WTC11 (cell line): Measurements from ENCODE around the gene ATL1. TPM values are rescaled to one million over a fixed set of nuclear protein-coding genes. Genes with fewer than 3 reads are reported as not detected.

ENCODE experiments used
- ATAC-seq: fragments of 200-7000 bp; cut with Tn5 transposase; 2 replicates; pipeline ENCODE4 v1.10.0; 2021; ENCODE audit warnings: mild to moderate bottlenecking, moderate library complexity
- CTCF ChIA-PET: fragments of 300-600 bp; sonication (Branson Sonifier 250); formaldehyde crosslinking; loops from one replicate; lab custom pipeline; 2021; ENCODE audit warnings: antibody characterized with exemption; lab: Charles Lee
- POLR2A ChIA-PET: fragments of 350-600 bp; sonication (Branson Sonifier 250); formaldehyde crosslinking; loops from one replicate; lab custom pipeline; 2021; ENCODE audit warnings: antibody characterized with exemption; lab: Charles Lee
- DNase-seq: peaks from one replicate; pipeline ENCODE4 v3.0.0; 2021; ENCODE audit warnings: low spot score
- H3K27ac Mint-ChIP-seq: 2 replicates; pipeline ENCODE4 v1.8.0; 2021; ENCODE audit warnings: mixed read lengths
- H3K27me3 Mint-ChIP-seq: 2 replicates; pipeline ENCODE4 v1.8.0; 2021; ENCODE audit warnings: low read depth, mild to moderate bottlenecking, moderate library complexity, mixed read lengths
- H3K36me3 Mint-ChIP-seq: 2 replicates; pipeline ENCODE4 v1.8.0; 2021; ENCODE audit warnings: mixed read lengths
- H3K4me1 Mint-ChIP-seq: 2 replicates; pipeline ENCODE4 v1.8.0; 2022; ENCODE audit warnings: mixed read lengths
- H3K4me3 Mint-ChIP-seq: 2 replicates; pipeline ENCODE4 v1.8.0; 2021; ENCODE audit warnings: mild to moderate bottlenecking, moderate library complexity, mixed read lengths
- H3K9me3 Mint-ChIP-seq: 2 replicates; pipeline ENCODE4 v1.8.0; 2021; ENCODE audit warnings: mixed read lengths
- ATF2 ChIP-seq: sonication (generic); formaldehyde crosslinking; IDR thresholded peaks from 2 replicates; pipeline ENCODE4 v1.8.1; 2022; ENCODE audit warnings: low read depth, missing genetic modification reagents, borderline replicate concordance
- ATF6 ChIP-seq: sonication (generic); formaldehyde crosslinking; IDR thresholded peaks from 2 replicates; pipeline ENCODE4 v1.8.1; 2023; ENCODE audit warnings: mild to moderate bottlenecking, missing genetic modification reagents
- E2F1 ChIP-seq: sonication (generic); formaldehyde crosslinking; IDR thresholded peaks from 2 replicates; pipeline ENCODE4 v1.8.0; 2022; ENCODE audit warnings: mild to moderate bottlenecking, missing genetic modification reagents
- E2F5 ChIP-seq: sonication (generic); formaldehyde crosslinking; IDR thresholded peaks from 2 replicates; pipeline ENCODE4 v1.8.1; 2022; ENCODE audit warnings: mild to moderate bottlenecking, moderate library complexity, missing genetic modification reagents
- EMX1 ChIP-seq: fragments of 250-450 bp; sonication (Bioruptor Pico); IDR thresholded peaks from 2 replicates; pipeline ENCODE4 v1.8.0; 2021; ENCODE audit warnings: mild to moderate bottlenecking
- GABPB1 ChIP-seq: sonication (generic); formaldehyde crosslinking; IDR thresholded peaks from 2 replicates; pipeline ENCODE4 v1.8.1; 2023; ENCODE audit warnings: mild to moderate bottlenecking, missing genetic modification reagents
- MLX ChIP-seq: sonication (generic); formaldehyde crosslinking; IDR thresholded peaks from 2 replicates; pipeline ENCODE4 v1.8.1; 2023; ENCODE audit warnings: mild to moderate bottlenecking, missing genetic modification reagents, moderate library complexity
- MXD4 ChIP-seq: fragments of 250-450 bp; sonication (Bioruptor Pico); IDR thresholded peaks from 2 replicates; pipeline ENCODE4 v1.8.0; 2021; ENCODE audit warnings: mild to moderate bottlenecking, moderate library complexity, borderline replicate concordance
- MYBL2 ChIP-seq: sonication (generic); formaldehyde crosslinking; IDR thresholded peaks from 2 replicates; pipeline ENCODE4 v1.8.1; 2023; ENCODE audit warnings: mild to moderate bottlenecking, moderate library complexity, missing genetic modification reagents
- NFYB ChIP-seq: sonication (generic); formaldehyde crosslinking; conservative IDR thresholded peaks from 2 replicates; pipeline ENCODE4 v1.8.0; 2022; ENCODE audit warnings: low read depth, missing genetic modification reagents
- NR3C1 ChIP-seq: sonication (generic); formaldehyde crosslinking; conservative IDR thresholded peaks from 2 replicates; pipeline ENCODE4 v1.8.1; 2023; ENCODE audit warnings: low read depth, mild to moderate bottlenecking, missing genetic modification reagents
- PRDM15 ChIP-seq: sonication (generic); formaldehyde crosslinking; IDR thresholded peaks from 2 replicates; pipeline ENCODE4 v1.8.0; 2022; ENCODE audit warnings: missing genetic modification reagents
- SMAD3 ChIP-seq: sonication (generic); formaldehyde crosslinking; IDR thresholded peaks from 2 replicates; pipeline ENCODE4 v1.8.0; 2022; ENCODE audit warnings: missing genetic modification reagents, mild to moderate bottlenecking, borderline replicate concordance
- USF2 ChIP-seq: sonication (generic); formaldehyde crosslinking; IDR thresholded peaks from 2 replicates; pipeline ENCODE4 v1.8.1; 2023; ENCODE audit warnings: mild to moderate bottlenecking, missing genetic modification reagents, moderate library complexity
- ZNF138 ChIP-seq: sonication (generic); formaldehyde crosslinking; conservative IDR thresholded peaks from 2 replicates; pipeline ENCODE4 v1.8.1; 2022; ENCODE audit warnings: mild to moderate bottlenecking, moderate library complexity, missing genetic modification reagents
- ZNF232 ChIP-seq: sonication (generic); formaldehyde crosslinking; IDR thresholded peaks from 2 replicates; pipeline ENCODE4 v1.8.0; 2022; ENCODE audit warnings: mild to moderate bottlenecking, missing genetic modification reagents
- ZNF317 ChIP-seq: sonication (generic); formaldehyde crosslinking; IDR thresholded peaks from 2 replicates; pipeline ENCODE4 v1.8.1; 2023; ENCODE audit warnings: low read depth, mild to moderate bottlenecking, moderate library complexity, missing genetic modification reagents, borderline replicate concordance
- total RNA-seq: library from RNA; stranded (reverse); gene quantifications from 3 replicates; pipeline ENCODE4 v1.2.3, GENCODE V29; 2021

Gene ATL1
- total RNA-seq, 1 experiment from 2014 or later: 3.7 TPM

GRCh38 chr14:50670196-50670865 lies 110.4 kb downstream of the ATL1 start (continued):
- no peak for TF ChIP-seq ATF2
- no peak for TF ChIP-seq SMAD3 (CRISPR knock-in tag)
- no peak for TF ChIP-seq E2F1 (CRISPR knock-in tag)
- TF ChIP-seq ZNF138 (CRISPR knock-in tag): no peak
- no peak for TF ChIP-seq NR3C1 (CRISPR knock-in tag)

- Mint-ChIP-seq H3K9me3 (no peaks in the 10 kb centered on the region), H3K27ac (no peak overlapping the region), H3K4me3 (peak overlapping the region; percentile 18; the same call in 1 of the 2 replicates), H3K27me3 (no peaks in the 10 kb centered on the region), H3K36me3 (no peaks in the 10 kb centered on the region), H3K4me1 (peaks cover 9% of the 10 kb centered on the region)
- ATAC-seq (no peak), DNase-seq (no peak)
- TF ChIP-seq EMX1 (CRISPR knock-in tag) (no peak), USF2 (no peak), E2F5 (no peak), ATF6 (CRISPR knock-in tag) (no peak), NR3C1 (CRISPR knock-in tag) (no peak), GABPB1 (CRISPR knock-in tag) (no peak), MLX (CRISPR knock-in tag) (no peak), ZNF232 (no peak), MXD4 (CRISPR knock-in tag) (no peak), PRDM15 (no peak), MYBL2 (CRISPR knock-in tag) (no peak), ZNF317 (CRISPR knock-in tag) (no peak), NFYB (CRISPR knock-in tag) (no peak)
- POLR2A ChIA-PET: no interaction called here
- CTCF ChIA-PET: interaction anchor here (1.8 kb wide), 1 partner anchor 111 kb away, joined by 4 read pairs; the partner anchor contains the start of gene ATL1
Measured at GRCh38 chr14:50670866-50671256, 110.9 kb downstream of the ATL1 start.
